HCT116 (cell line): ENCODE results near the gene HSPA13.

Source experiments
- POLR2A ChIP-seq: IDR thresholded peaks from 2 replicates; pipeline ENCODE4 v1.7.0; 2011; ENCODE audit warnings: borderline replicate concordance; ENCODE audit not compliant: insufficient read depth, insufficient read length; ENCODE audit errors: extremely low read depth
- SP1 ChIP-seq: IDR thresholded peaks from 2 replicates; pipeline ENCODE4 v1.6.1; 2012; ENCODE audit warnings: low read depth
- TF ChIP-seq, protein P1 (sequence below), 3 experiments: fragments of 200-600 bp in 1 of 3; sonication (generic) in 1 of 3; IDR thresholded peaks in 2 of 3; conservative IDR thresholded peaks in 1 of 3; 2 replicates each; pipeline ENCODE4 v1.5.1; 2012 to 2017; ENCODE audit warnings: low read depth in 2 of 3, low read length in 2 of 3, antibody characterized with exemption in 1 of 3, borderline replicate concordance in 1 of 3, control low read depth in 1 of 3, mild to moderate bottlenecking in 1 of 3, mixed read lengths in 1 of 3, mixed run types in 1 of 3, moderate library complexity in 1 of 3; ENCODE audit not compliant: insufficient read depth in 1 of 3
- TF ChIP-seq, protein P2 (sequence below): IDR thresholded peaks from 2 replicates; pipeline ENCODE4 v1.6.1; 2012

DNA sequence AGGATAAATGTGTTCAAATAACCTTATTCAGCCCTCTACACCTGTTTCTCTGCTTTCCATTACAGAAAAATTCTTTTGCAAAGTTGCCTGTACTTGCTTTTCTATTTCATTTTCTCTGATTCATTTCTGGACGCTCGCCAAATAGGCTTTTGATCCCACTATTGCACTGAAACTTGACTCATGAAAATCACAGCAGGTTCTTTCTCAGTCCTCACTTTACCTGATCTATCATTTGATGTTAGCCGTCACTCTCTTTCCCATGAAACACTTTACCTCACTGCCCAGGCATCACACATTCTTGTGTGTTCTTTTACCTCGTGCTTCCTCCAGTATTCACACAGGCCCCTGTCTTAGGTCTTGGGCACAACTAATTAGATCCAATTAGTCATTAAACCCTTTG, 26.2 kb downstream of the HSPA13 start:
- TF ChIP-seq, protein P1, sequence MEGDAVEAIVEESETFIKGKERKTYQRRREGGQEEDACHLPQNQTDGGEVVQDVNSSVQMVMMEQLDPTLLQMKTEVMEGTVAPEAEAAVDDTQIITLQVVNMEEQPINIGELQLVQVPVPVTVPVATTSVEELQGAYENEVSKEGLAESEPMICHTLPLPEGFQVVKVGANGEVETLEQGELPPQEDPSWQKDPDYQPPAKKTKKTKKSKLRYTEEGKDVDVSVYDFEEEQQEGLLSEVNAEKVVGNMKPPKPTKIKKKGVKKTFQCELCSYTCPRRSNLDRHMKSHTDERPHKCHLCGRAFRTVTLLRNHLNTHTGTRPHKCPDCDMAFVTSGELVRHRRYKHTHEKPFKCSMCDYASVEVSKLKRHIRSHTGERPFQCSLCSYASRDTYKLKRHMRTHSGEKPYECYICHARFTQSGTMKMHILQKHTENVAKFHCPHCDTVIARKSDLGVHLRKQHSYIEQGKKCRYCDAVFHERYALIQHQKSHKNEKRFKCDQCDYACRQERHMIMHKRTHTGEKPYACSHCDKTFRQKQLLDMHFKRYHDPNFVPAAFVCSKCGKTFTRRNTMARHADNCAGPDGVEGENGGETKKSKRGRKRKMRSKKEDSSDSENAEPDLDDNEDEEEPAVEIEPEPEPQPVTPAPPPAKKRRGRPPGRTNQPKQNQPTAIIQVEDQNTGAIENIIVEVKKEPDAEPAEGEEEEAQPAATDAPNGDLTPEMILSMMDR (IDR thresholded peaks at IDR 0.05 in 2 of 3, conservative IDR thresholded peaks at IDR 0.05 in 1 of 3; ENCODE audit: borderline replicate concordance in 1 of 3, insufficient read depth in 1 of 3, low read depth in 2 of 3, low read length in 2 of 3) = no peak
- TF ChIP-seq SP1 (no peak), POLR2A (no peak)
- TF ChIP-seq, protein P2, sequence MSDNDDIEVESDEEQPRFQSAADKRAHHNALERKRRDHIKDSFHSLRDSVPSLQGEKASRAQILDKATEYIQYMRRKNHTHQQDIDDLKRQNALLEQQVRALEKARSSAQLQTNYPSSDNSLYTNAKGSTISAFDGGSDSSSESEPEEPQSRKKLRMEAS = no peak
